Astrocyte of the spinal cord (primary cell): Measurements from ENCODE around the gene IRAK2.
A peak's percentile ranks its signal among the peaks of the same experiment; 100 is the strongest.

Experiments used
- DNase-seq: peaks from one replicate; pipeline ENCODE4 v3.0.0; 2011; ENCODE audit warnings: low read depth, low spot score
- H3K4me3 ChIP-seq: 2 replicates; pipeline ENCODE4 v1.5.1; 2011; ENCODE audit warnings: low read depth, mild to moderate bottlenecking, low read length, moderate library complexity
- CTCF ChIP-seq: IDR thresholded peaks from 2 replicates; pipeline ENCODE4 v1.5.1; 2012; ENCODE audit warnings: low read depth, mild to moderate bottlenecking, low read length, inconsistent platforms
- in situ Hi-C: cut with HindIII; loops from 2 replicates; pipeline ENCODE4 v1.10.0; 2017; ENCODE audit warnings: low sequenced_read_pairs

IRAK2 gene

GRCh38 chr3:10164546-10165393 is at the start of gene IRAK2:
Gene IRAK2 (plus strand): TSS chr3:10164919. CDS start chr3:10164955, 36 bp downstream.
- DNase-seq: peak; percentile 52
- TF ChIP-seq CTCF: peak; percentile 66

GRCh38 chr3:10115326-10116137 is 49.2 kb upstream of the IRAK2 start, which contains the start of gene BRK1:
Gene BRK1 (plus strand): TSS chr3:10115675. CDS start chr3:10115702, 27 bp downstream.
- in situ Hi-C loops: no loop called here
- peak within 1 kb of the TSS; percentile 99 for H3K4me3 ChIP-seq
- peak; percentile 96 for DNase-seq
- no peak for TF ChIP-seq CTCF

More at GRCh38 chr3:10164546-10165393, at the start of gene IRAK2:
- H3K4me3 ChIP-seq: peak within 1 kb of the TSS; percentile 84
- in situ Hi-C loops: no loop called here

- TF ChIP-seq CTCF: no peak
- peak overlapping the region; percentile 99 for H3K4me3 ChIP-seq
- no peak for DNase-seq
- in situ Hi-C loops: no loop called here
Observed at GRCh38 chr3:10116138-10116460, 48.6 kb upstream of the IRAK2 start.

GRCh38 chr3:10116928-10117327 is 47.8 kb upstream of the IRAK2 start:
- DNase-seq: no peak
- H3K4me3 ChIP-seq: no peak overlapping the region
- TF ChIP-seq CTCF: no peak
- in situ Hi-C loops: no loop called here

GRCh38 chr3:10119376-10119775 is 45.3 kb upstream of the IRAK2 start:
- DNase-seq: no peak
- in situ Hi-C loops: no loop called here
- TF ChIP-seq CTCF: no peak
- H3K4me3 ChIP-seq: no peak overlapping the region

- no peak for TF ChIP-seq CTCF
- in situ Hi-C loops: no loop called here
- H3K4me3 ChIP-seq: no peak overlapping the region
- no peak for DNase-seq
Observed at GRCh38 chr3:10121064-10121463, 43.7 kb upstream of the IRAK2 start.
